DMS53 treated with DMSO at 0.1 percent for 48 hours (cell line): ENCODE measurements around the gene BCAS1.
A peak's percentile ranks its signal among the peaks of the same experiment; 100 is the strongest.

Experiments used
- DNase-seq: peaks from one replicate; lab custom pipeline; 2025; ENCODE audit not compliant: unreplicated experiment; lab: John Stamatoyannopoulos, UW

The BCAS1 gene

GRCh38 chr20:53930651-53931504 lies 139.5 kb downstream of the BCAS1 start:
- no peak for DNase-seq

DNA sequence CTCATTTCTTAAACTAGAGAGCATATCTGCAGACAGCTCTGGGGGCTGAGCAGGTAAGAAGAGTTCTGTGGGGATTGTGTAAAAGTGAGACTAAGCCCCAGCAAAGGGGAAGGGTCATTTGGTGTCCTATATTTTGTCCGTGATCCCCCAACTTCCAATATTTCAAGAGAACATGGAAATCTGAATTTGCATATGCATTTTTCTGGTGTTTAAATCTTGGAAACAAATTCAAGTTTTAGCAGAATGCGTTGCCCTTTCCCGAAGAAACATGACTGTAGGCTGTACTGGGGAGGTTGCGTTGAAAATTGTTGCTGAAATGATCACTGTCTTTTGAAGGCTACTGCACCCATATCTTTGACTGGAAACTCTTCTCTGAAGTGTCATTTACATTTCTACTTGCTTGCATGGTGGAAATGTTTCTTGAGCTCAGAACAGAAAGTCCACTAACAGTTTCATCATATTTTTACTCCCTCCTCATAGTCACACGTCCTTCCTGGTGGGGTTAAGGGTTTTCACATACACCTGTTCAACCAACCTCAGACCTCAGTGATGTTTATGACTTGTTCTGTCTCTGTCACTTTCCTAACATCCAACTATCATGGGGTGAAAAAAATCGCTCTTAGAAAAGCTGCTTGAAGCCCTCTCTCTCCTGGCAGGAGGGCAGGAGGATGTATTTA lies 140.3 kb downstream of the BCAS1 start:
- DNase-seq = no peak

DNA sequence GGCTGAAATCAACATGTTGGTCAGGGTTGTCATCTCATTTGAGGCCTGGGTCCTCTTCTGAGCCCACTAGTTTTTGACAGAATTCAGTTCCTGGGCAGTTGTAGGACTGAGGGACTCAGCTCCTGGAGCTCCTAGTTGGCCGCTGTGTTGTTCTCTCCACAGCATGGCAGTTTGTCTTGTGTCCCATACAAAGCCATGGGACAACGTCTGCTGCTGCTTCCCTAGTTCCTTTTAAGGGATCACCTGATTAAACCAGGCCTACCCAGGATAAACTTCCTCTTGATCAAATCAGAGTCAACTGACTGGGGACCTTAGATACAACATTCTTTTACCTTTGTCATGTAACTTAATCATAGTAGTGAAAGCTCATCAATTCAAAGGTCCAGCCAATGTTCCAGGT lies 141.0 kb downstream of the BCAS1 start:
- no peak for DNase-seq

DNA sequence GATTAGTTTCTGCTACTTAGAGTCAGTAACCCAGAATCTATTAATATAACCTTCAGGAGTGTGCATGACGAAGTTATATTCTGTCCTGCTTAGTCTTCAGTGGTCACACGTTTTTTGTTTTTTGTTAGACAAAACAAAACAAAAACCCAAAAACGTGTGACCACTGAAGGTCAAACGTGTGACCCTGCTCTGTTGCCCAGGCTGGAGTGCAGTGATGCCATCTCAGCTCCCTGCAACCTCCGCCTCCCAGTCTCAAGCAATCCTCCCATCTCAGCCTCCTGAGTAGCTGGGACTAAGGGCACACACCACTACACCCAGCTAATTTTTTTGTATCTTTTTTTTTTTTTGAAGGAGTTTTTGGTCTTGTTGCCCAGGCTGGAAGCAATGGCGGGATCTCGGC lies 142.4 kb downstream of the BCAS1 start:
- no peak for DNase-seq

DNA sequence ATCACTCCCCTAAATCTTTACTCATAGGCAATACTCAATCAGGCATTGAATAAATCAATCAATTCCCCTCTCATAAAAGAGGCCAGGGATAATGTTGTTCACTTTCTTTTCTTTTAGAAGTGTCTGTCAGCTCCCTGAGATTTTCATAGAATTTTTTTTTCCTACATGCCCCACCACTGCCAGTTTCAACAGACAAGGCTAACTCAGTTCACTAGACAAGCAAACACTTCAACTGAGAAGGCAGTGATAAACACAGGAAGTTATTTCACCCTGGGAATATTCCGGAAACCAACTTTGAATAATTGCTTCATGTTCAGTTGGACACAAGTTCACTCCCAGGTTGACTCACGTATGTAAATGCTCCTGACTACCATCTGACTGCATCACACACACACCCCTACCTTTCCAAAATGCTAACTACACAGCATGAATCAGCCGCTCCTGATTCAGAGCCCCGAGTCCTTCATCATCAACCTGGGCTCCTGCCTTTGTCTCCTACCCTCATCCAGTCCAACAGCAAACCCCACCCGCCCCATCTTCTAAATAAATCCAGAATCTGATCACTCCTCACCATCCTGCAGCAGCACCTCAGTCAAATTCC lies 143.9 kb downstream of the BCAS1 start:
- DNase-seq = peak; percentile 85

DNA sequence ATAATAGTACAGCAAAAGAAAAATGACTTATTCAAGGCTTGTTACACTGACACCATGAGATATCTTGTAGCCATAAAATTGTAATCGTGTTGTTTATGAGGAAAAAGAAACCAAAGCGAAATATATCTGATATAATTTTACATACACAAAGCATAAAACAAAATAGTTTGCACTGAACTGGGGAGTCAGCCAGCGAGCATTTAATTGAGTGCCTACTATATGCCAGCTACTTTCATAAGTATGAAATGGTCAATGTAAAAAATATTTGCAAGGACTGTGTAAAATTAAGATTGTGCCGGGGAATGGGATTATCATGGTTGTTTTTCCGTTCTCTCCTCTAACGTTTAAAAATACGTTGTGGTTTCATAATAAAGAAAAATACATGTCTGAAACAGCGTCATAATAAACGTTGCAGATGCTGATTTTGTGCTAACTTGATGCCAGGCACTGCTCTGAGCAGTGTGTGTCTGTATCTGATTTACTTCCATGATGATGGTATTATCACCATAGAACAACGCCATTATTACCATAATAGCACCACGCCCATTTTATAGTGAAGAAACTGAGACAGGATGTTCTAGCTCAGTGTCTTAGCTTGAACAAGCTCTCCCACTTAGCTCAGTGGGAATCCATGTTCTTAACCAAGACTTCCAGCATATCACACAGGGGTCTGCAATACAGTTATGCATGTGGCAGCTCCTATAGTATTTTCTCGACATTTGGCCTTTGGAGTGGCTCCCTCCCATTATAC lies 144.6 kb downstream of the BCAS1 start:
- DNase-seq = no peak

GRCh38 chr20:53923566-53924369 lies 146.6 kb downstream of the BCAS1 start:
- DNase-seq = no peak

- no peak for DNase-seq
These were observed 147.5 kb downstream of the BCAS1 start for GRCh38 chr20:53922901-53923314.

DNA sequence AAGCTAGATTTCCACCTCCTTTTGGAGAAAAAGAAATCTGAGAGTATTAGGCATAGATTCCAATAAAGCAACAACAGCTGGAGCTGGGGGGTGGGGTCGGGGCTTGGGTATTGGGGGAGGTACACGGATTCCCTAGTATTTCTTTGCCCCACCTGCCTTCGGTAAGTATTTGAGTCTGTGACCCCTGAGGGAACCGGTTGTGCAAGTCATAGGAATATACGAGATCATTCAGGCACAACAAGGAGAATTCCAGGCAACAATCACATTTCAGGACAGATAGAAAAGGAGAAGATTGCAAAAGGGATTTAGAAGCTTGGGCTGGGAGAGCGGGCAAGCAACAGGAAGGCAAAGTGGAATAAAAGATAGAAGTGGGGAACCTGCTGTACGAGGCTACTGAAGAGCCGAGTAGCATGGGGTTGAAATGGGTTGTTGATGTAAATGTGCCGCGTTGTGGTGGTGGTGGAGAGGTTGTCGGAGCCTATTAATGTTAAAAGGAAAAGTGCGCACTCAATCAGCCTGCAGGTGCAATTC lies 148.9 kb downstream of the BCAS1 start:
- no peak for DNase-seq

DNA sequence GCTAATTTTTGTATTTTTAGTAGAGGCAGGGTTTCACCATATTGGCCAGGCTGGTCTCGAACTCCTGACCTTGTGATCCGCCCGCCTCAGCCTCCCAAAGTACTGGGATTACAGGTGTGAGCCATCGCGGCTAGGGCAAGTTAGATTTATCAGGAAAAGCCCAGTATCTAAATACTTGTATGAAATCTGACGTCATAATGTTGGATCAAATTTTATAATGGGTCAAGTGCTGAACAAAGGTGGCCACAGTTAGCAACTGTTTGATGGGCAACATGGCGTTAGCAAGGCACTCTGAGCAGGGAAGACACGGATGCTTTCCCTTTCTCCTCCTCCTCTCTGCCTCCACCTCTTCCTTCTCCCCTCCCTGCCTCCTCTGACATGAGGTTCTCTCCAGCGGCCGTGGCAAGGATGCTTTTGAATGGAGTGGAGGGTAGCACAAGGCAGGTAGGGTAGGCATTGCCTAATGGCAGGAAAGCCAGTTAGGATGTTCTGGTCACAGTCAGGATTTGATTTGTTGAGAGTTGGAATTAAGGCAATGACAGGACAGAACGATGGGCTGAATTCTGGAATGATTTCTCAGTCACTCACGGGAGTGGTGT lies 149.6 kb downstream of the BCAS1 start:
- no peak for DNase-seq

- DNase-seq = no peak
These were observed 150.5 kb downstream of the BCAS1 start for GRCh38 chr20:53919886-53920285.

DNA sequence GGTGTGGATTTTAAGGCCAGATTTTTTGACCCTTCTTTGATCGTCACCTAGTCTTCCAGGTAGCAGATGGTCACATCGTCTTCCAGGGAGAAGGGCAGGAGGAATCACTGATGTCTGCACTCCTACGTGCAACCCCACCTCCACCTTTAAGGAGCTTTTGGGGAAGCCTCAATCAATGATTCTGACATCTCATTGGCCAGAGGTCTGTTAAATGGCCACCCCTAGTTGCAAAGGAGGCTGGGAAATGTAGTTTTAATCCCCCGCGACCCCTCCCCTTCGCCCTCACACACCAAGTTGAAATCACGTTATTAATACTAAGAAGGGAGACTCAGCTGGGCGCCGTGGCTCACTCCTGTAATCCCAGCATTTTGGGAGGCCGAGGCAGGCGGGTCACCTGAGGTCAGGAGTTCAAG lies 151.4 kb downstream of the BCAS1 start:
- DNase-seq = no peak

GRCh38 chr20:53918020-53918311 lies 152.4 kb downstream of the BCAS1 start:
- DNase-seq = no peak

GRCh38 chr20:53917145-53918019 lies 153.0 kb downstream of the BCAS1 start:
- no peak for DNase-seq

DNA sequence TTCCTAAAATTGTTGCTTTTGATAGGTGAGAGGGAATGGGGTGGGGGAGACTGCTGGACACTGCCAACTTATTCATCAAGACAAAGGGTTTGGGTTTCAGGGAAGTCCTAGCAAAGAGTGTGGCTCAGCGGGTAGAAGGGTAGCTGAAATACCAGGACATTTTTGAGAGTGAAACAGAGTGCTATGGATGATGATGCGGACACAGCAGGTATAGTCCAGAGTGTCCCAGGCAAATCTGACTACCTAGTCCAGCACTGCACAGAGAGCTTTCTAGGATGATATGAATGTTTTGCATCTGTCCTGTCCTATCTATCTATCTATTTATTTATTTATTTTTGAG lies 154.3 kb downstream of the BCAS1 start:
- DNase-seq = no peak

- peak; percentile 73 for DNase-seq
These were observed 154.8 kb downstream of the BCAS1 start for GRCh38 chr20:53915446-53916172.

DNA sequence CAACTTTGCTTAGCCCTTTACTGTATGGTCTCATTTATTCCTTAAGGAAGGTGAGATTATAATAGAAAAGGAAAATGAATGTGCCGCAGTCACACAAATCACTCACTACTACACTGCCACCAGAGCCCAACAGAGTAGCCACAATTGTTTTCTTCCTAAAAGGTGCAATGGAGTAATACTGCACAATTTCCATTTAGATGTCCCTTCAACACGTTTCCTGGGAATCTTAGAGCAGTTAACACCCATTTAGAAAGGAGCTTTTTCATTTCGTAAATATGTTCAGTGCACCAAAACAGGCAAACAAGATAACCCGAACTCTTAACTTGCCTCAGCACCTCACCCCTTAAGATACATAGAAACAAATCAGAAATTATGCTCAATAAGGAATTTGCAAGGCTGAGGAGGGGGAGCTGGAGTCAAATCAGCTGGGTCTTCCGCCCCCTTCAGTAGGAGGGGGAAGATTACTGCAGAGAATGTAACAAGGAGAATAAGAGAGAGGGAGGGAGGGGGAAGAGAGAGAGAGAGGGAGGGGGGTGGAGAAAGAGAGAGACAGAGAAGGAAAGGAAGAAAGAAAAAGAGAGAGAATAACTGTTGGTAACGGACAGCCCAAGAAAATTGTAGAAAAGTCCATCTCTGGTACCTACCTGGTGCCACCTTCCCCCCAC lies 155.5 kb downstream of the BCAS1 start:
- DNase-seq = no peak
